IMR-90 (cell line): ENCODE measurements around the gene MAML2.

Source experiments
- BHLHE40 ChIP-seq: fragments of 150-350 bp; IDR thresholded peaks from 2 replicates; pipeline ENCODE4 v1.6.1; 2016; ENCODE audit warnings: mild to moderate bottlenecking, low read depth, low read length
- CHD1 ChIP-seq: IDR thresholded peaks from 2 replicates; pipeline ENCODE4 v1.6.1; 2012; ENCODE audit warnings: low read depth, low read length, improper control_type of control experiment
- FOS ChIP-seq: fragments of 150-350 bp; IDR thresholded peaks from 2 replicates; pipeline ENCODE4 v1.6.1; 2016; ENCODE audit warnings: low read depth, low read length
- MAFK ChIP-seq: IDR thresholded peaks from 2 replicates; pipeline ENCODE4 v1.6.1; 2012; ENCODE audit warnings: low read depth, low read length, improper control_type of control experiment
- MAZ ChIP-seq: IDR thresholded peaks from 2 replicates; pipeline ENCODE4 v1.6.1; 2012; ENCODE audit warnings: low read depth, mild to moderate bottlenecking, low read length, improper control_type of control experiment, moderate library complexity, borderline replicate concordance
- MXI1 ChIP-seq: IDR thresholded peaks from 2 replicates; pipeline ENCODE4 v1.6.1; 2012; ENCODE audit warnings: low read depth, mild to moderate bottlenecking, low read length, moderate library complexity, borderline replicate concordance
- POLR2A ChIP-seq: IDR thresholded peaks from 2 replicates; pipeline ENCODE4 v1.6.1; 2012; ENCODE audit warnings: mild to moderate bottlenecking, low read depth, low read length
- RCOR1 ChIP-seq: IDR thresholded peaks from 2 replicates; pipeline ENCODE4 v1.6.1; 2012; ENCODE audit warnings: mild to moderate bottlenecking, low read length, improper control_type of control experiment; ENCODE audit not compliant: insufficient replicate concordance
- RFX5 ChIP-seq: IDR thresholded peaks from 2 replicates; pipeline ENCODE4 v1.8.0; 2012; ENCODE audit warnings: low read depth, mild to moderate bottlenecking, low read length, moderate library complexity
- SMC3 ChIP-seq: fragments of 150-350 bp; IDR thresholded peaks from 2 replicates; pipeline ENCODE4 v1.6.1; 2016; ENCODE audit warnings: low read depth, mild to moderate bottlenecking, antibody characterized with exemption, low read length, moderate library complexity
- TF ChIP-seq, protein P1 (sequence below): conservative IDR thresholded peaks from 2 replicates; pipeline ENCODE4 v1.5.1; 2012; ENCODE audit warnings: mild to moderate bottlenecking, low read depth, low read length, improper control_type of control experiment
- TF ChIP-seq, protein P2 (sequence below): fragments of 150-350 bp; IDR thresholded peaks from 2 replicates; pipeline ENCODE4 v1.6.1; 2016; ENCODE audit warnings: low read depth, mild to moderate bottlenecking, low read length, moderate library complexity, borderline replicate concordance
- TF ChIP-seq, protein P3 (sequence below): fragments of 150-350 bp; IDR thresholded peaks from 2 replicates; pipeline ENCODE4 v1.6.1; 2017; ENCODE audit warnings: mild to moderate bottlenecking, antibody characterized with exemption, low read length, low read depth

DNA sequence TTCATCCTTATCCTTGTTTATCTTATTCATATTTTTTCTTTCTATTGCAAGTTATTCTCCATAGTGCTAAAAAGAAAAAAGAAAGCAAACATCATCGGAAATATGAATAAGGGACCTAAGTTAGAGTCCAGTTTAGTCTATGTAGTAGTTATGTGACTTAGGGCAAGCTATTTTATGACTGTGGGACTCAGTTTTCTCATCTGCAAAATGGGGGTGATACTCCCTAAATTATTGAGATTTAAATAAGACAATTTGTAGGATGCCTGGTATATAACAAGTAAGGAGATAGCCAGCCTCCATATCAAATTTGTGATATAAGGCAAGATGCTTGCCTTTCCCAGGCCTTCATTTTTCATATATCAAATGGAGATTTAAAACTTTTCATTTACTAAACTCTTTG, 69.5 kb downstream of the MAML2 start:
- TF ChIP-seq POLR2A (no peak), BHLHE40 (no peak), MAFK (no peak), RFX5 (no peak), FOS (no peak), MXI1 (no peak), RCOR1 (no peak), SMC3 (no peak), CHD1 (no peak), MAZ (no peak)
- TF ChIP-seq, protein P1, sequence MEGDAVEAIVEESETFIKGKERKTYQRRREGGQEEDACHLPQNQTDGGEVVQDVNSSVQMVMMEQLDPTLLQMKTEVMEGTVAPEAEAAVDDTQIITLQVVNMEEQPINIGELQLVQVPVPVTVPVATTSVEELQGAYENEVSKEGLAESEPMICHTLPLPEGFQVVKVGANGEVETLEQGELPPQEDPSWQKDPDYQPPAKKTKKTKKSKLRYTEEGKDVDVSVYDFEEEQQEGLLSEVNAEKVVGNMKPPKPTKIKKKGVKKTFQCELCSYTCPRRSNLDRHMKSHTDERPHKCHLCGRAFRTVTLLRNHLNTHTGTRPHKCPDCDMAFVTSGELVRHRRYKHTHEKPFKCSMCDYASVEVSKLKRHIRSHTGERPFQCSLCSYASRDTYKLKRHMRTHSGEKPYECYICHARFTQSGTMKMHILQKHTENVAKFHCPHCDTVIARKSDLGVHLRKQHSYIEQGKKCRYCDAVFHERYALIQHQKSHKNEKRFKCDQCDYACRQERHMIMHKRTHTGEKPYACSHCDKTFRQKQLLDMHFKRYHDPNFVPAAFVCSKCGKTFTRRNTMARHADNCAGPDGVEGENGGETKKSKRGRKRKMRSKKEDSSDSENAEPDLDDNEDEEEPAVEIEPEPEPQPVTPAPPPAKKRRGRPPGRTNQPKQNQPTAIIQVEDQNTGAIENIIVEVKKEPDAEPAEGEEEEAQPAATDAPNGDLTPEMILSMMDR: no peak
- TF ChIP-seq, protein P2, sequence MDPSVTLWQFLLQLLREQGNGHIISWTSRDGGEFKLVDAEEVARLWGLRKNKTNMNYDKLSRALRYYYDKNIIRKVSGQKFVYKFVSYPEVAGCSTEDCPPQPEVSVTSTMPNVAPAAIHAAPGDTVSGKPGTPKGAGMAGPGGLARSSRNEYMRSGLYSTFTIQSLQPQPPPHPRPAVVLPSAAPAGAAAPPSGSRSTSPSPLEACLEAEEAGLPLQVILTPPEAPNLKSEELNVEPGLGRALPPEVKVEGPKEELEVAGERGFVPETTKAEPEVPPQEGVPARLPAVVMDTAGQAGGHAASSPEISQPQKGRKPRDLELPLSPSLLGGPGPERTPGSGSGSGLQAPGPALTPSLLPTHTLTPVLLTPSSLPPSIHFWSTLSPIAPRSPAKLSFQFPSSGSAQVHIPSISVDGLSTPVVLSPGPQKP: no peak
- TF ChIP-seq, protein P3, sequence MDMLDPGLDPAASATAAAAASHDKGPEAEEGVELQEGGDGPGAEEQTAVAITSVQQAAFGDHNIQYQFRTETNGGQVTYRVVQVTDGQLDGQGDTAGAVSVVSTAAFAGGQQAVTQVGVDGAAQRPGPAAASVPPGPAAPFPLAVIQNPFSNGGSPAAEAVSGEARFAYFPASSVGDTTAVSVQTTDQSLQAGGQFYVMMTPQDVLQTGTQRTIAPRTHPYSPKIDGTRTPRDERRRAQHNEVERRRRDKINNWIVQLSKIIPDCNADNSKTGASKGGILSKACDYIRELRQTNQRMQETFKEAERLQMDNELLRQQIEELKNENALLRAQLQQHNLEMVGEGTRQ: no peak
